Measurements from ENCODE around the gene CAMKK1. TPM values are rescaled to one million over a fixed set of nuclear protein-coding genes. Genes with fewer than 3 reads are reported as not detected.

The CAMKK1 gene
- total and polyA plus RNA-seq, 2 experiments from 2014 or later = 4.3 to 7.1 TPM

- Mint-ChIP-seq H3K4me1 (no peaks in the 10 kb centered on the region), H3K9me3 (no peaks in the 10 kb centered on the region), H3K36me3 (ENCODE audit: low read depth) (peaks cover 68% of the 10 kb centered on the region)
These were observed 80.1 kb downstream of the CAMKK1 start for GRCh38 chr17:3812771-3813170.

GRCh38 chr17:3812284-3812683 lies 80.6 kb downstream of the CAMKK1 start:
- H3K27me3 ChIP-seq (ENCODE audit: insufficient read depth) = no peaks in the 10 kb centered on the region
- H3K9me2 ChIP-seq (ENCODE audit: insufficient read depth) = no peaks in the 10 kb centered on the region
- H3K4me2 ChIP-seq = no peak overlapping the region
- no peaks in the 10 kb centered on the region for H3F3A ChIP-seq (replicated peaks; ENCODE audit: low read depth)
- peaks cover 50% of the 10 kb centered on the region for H3K36me3 ChIP-seq (ENCODE audit: insufficient read depth)
- DNase-seq (ENCODE audit: low spot score) = no peak
- Mint-ChIP-seq H3K27ac (no peak overlapping the region), H3K4me1 (no peaks in the 10 kb centered on the region), H3K36me3 (ENCODE audit: low read depth) (peaks cover 72% of the 10 kb centered on the region), H3K4me3 (no peak overlapping the region), H3K9me3 (no peaks in the 10 kb centered on the region), H3K27me3 (ENCODE audit: insufficient read depth, low read depth, poor library complexity) (peaks cover 7% of the 10 kb centered on the region)
- no peak overlapping the region for H3K4me3 ChIP-seq
- H2AFZ ChIP-seq = no peak overlapping the region
- 0 out of 2 replicates have a peak overlapping the region, but pooled peaks have one; percentile 32 for H3K27ac ChIP-seq (ENCODE audit: low read depth)
- no peaks in the 10 kb centered on the region; the same call in 1 of the 2 replicates for H3K79me2 ChIP-seq (replicated peaks; ENCODE audit: insufficient read depth)
- ATAC-seq = no peak
- no peaks in the 10 kb centered on the region for H3K4me1 ChIP-seq (ENCODE audit: insufficient read depth)
- peaks cover 20% of the 10 kb centered on the region for H4K20me1 ChIP-seq (replicated peaks; ENCODE audit: insufficient read depth)
- TF ChIP-seq NANOG (IDR thresholded peaks at IDR 0.05; ENCODE audit: borderline replicate concordance) (no peak), CTCF (conservative IDR thresholded peaks at IDR 0.05; ENCODE audit: low read depth in 2 of 2) (no peak), CREB1 (CRISPR knock-in tag; IDR thresholded peaks at IDR 0.05; ENCODE audit: low read depth) (no peak), EZH2phosphoT487 (IDR thresholded peaks at IDR 0.05; ENCODE audit: unreplicated experiment) (no peak)
- TF ChIP-seq, protein P1, sequence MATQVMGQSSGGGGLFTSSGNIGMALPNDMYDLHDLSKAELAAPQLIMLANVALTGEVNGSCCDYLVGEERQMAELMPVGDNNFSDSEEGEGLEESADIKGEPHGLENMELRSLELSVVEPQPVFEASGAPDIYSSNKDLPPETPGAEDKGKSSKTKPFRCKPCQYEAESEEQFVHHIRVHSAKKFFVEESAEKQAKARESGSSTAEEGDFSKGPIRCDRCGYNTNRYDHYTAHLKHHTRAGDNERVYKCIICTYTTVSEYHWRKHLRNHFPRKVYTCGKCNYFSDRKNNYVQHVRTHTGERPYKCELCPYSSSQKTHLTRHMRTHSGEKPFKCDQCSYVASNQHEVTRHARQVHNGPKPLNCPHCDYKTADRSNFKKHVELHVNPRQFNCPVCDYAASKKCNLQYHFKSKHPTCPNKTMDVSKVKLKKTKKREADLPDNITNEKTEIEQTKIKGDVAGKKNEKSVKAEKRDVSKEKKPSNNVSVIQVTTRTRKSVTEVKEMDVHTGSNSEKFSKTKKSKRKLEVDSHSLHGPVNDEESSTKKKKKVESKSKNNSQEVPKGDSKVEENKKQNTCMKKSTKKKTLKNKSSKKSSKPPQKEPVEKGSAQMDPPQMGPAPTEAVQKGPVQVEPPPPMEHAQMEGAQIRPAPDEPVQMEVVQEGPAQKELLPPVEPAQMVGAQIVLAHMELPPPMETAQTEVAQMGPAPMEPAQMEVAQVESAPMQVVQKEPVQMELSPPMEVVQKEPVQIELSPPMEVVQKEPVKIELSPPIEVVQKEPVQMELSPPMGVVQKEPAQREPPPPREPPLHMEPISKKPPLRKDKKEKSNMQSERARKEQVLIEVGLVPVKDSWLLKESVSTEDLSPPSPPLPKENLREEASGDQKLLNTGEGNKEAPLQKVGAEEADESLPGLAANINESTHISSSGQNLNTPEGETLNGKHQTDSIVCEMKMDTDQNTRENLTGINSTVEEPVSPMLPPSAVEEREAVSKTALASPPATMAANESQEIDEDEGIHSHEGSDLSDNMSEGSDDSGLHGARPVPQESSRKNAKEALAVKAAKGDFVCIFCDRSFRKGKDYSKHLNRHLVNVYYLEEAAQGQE (IDR thresholded peaks at IDR 0.05; ENCODE audit: unreplicated experiment) = no peak

More at GRCh38 chr17:3812771-3813170, 80.1 kb downstream of the CAMKK1 start:
- Histone ChIP-seq H4K20me1 (replicated peaks; ENCODE audit: insufficient read depth) (peaks cover 15% of the 10 kb centered on the region), H3K27me3 (ENCODE audit: insufficient read depth) (no peaks in the 10 kb centered on the region), H3K4me2 (no peak overlapping the region), H3F3A (replicated peaks; ENCODE audit: low read depth) (no peaks in the 10 kb centered on the region), H3K9me2 (ENCODE audit: insufficient read depth) (no peaks in the 10 kb centered on the region), H2AFZ (no peak overlapping the region), H3K4me3 (no peak overlapping the region), H3K79me2 (replicated peaks; ENCODE audit: insufficient read depth) (no peaks in the 10 kb centered on the region; the same call in 1 of the 2 replicates), H3K4me1 (ENCODE audit: insufficient read depth) (no peaks in the 10 kb centered on the region), H3K36me3 (ENCODE audit: insufficient read depth) (peaks cover 50% of the 10 kb centered on the region), H3K27ac (ENCODE audit: low read depth) (0 out of 2 replicates have a peak overlapping the region, but pooled peaks have one; percentile 32)
- DNase-seq (ENCODE audit: low spot score) = no peak
- no peak for TF ChIP-seq ZNF114 (CRISPR knock-in tag; IDR thresholded peaks at IDR 0.05)
- TF ChIP-seq, protein P2, sequence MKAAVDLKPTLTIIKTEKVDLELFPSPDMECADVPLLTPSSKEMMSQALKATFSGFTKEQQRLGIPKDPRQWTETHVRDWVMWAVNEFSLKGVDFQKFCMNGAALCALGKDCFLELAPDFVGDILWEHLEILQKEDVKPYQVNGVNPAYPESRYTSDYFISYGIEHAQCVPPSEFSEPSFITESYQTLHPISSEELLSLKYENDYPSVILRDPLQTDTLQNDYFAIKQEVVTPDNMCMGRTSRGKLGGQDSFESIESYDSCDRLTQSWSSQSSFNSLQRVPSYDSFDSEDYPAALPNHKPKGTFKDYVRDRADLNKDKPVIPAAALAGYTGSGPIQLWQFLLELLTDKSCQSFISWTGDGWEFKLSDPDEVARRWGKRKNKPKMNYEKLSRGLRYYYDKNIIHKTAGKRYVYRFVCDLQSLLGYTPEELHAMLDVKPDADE (IDR thresholded peaks at IDR 0.05) = no peak
- TF ChIP-seq CREB1 (CRISPR knock-in tag; IDR thresholded peaks at IDR 0.05; ENCODE audit: low read depth) = no peak
- TF ChIP-seq, protein P1 (IDR thresholded peaks at IDR 0.05; ENCODE audit: unreplicated experiment) = no peak
- TF ChIP-seq JUNB (IDR thresholded peaks at IDR 0.05; ENCODE audit: unreplicated experiment) = no peak
- TF ChIP-seq STAT1 (IDR thresholded peaks at IDR 0.05; ENCODE audit: unreplicated experiment) = no peak
- TF ChIP-seq POLR2AphosphoS5 (IDR thresholded peaks at IDR 0.05; ENCODE audit: low read depth) = no peak
- no peak for TF ChIP-seq EZH2 (IDR thresholded peaks at IDR 0.05; ENCODE audit: low read depth, unreplicated experiment)
- H3K4me3 Mint-ChIP-seq = no peak overlapping the region
- H3K27me3 Mint-ChIP-seq (ENCODE audit: insufficient read depth, low read depth, poor library complexity) = peaks cover 7% of the 10 kb centered on the region
- no peak; the same call in 2 of the 3 replicates for ATAC-seq
- peak overlapping the region; percentile 31; the same call in 1 of the 2 replicates for H3K27ac Mint-ChIP-seq

Measured in GM23338 (cell line).